PC-9 (cell line): Measurements from ENCODE around the gene MGLL.

Source experiments
- EZH2 ChIP-seq: fragments of 200-600 bp; sonication (generic); IDR thresholded peaks from 2 replicates; pipeline ENCODE4 v1.8.0; 2017; ENCODE audit warnings: antibody characterized with exemption, low read depth
- TF ChIP-seq, protein P1 (sequence below): fragments of 200-600 bp; sonication (generic); conservative IDR thresholded peaks from 2 replicates; pipeline ENCODE4 v1.6.1; 2017; ENCODE audit warnings: mixed run types, antibody characterized with exemption, mild to moderate bottlenecking, moderate library complexity

DNA sequence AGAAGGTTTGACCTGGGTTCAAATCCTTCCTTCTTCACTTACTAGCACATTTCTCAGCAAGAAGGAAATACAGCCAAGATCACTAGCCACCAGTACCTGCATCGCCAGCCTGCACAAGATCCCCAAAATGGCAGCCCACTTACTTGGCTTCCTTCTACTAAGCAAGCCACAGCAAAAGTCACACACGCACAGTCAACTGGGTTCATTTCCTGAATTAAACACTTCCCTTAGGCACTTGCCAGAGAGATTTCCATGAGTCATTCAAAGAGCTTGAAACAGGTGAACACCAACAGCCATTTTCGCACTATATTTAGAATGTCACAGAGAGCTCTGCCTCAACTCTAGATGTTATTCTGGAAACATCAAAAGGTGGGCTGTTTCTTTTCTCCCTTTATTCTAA lies 42.6 kb downstream of the MGLL start:
- TF ChIP-seq, protein P1, sequence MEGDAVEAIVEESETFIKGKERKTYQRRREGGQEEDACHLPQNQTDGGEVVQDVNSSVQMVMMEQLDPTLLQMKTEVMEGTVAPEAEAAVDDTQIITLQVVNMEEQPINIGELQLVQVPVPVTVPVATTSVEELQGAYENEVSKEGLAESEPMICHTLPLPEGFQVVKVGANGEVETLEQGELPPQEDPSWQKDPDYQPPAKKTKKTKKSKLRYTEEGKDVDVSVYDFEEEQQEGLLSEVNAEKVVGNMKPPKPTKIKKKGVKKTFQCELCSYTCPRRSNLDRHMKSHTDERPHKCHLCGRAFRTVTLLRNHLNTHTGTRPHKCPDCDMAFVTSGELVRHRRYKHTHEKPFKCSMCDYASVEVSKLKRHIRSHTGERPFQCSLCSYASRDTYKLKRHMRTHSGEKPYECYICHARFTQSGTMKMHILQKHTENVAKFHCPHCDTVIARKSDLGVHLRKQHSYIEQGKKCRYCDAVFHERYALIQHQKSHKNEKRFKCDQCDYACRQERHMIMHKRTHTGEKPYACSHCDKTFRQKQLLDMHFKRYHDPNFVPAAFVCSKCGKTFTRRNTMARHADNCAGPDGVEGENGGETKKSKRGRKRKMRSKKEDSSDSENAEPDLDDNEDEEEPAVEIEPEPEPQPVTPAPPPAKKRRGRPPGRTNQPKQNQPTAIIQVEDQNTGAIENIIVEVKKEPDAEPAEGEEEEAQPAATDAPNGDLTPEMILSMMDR = no peak
- TF ChIP-seq EZH2 = no peak
